ENCODE results near the gene SLC4A7.

DNA sequence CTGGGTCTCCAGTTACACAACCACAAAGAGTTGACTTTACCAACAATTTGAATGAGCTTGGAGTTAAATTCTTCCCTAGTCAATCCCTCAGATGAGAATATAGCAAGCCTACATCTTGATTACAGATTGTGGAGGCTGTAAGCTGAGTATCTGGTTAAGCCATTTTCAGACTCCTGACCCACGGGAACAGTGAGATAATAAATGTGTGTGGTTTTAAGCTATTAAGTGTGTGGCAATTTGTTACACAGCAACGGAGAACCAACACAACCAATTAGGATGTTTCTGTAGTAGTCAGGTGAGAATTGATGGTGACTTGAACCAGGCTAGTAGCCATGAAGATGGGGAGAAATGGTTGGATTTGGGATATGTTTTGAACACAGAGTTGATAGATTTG, 37.7 kb upstream of the SLC4A7 start:
- TF ChIP-seq CTCF (IDR thresholded peaks at IDR 0.05): no peak
- TF ChIP-seq POLR2A (IDR thresholded peaks at IDR 0.05): no peak

Measured in lower leg skin (tissue), 3 donors.